GM12892 (cell line): Measurements from ENCODE around the gene ADAMTS8.

ENCODE experiments used
- DNase-seq: peaks from one replicate; pipeline ENCODE4 v3.0.0; 2011; ENCODE audit not compliant: insufficient read length
- FAIRE-seq: peaks from 2 replicates; lab custom pipeline; 2011; peaks lifted over from hg19 to GRCh38; lab: Jason Lieb, UNC
- POLR2A ChIP-seq: IDR thresholded peaks from 2 replicates; pipeline ENCODE4 v1.6.1; 2011; ENCODE audit warnings: low read depth, low read length, control low read depth
- POLR2AphosphoS5 ChIP-seq: IDR thresholded peaks from 2 replicates; pipeline ENCODE4 v1.6.1; 2011; ENCODE audit warnings: low read depth, low read length, control low read depth
- TAF1 ChIP-seq: IDR thresholded peaks from 2 replicates; pipeline ENCODE4 v1.6.1; 2011; ENCODE audit warnings: low read depth, mild to moderate bottlenecking, control low read depth, low read length, borderline replicate concordance

The ADAMTS8 gene

GRCh38 chr11:130457623-130458409 is 29.4 kb upstream of the ADAMTS8 start:
- TF ChIP-seq POLR2A (no peak), TAF1 (no peak), POLR2AphosphoS5 (no peak)
- FAIRE-seq: no peak
- DNase-seq: no peak

GRCh38 chr11:130456286-130456685 is 27.9 kb upstream of the ADAMTS8 start:
- no peak for TF ChIP-seq POLR2A
- no peak for TF ChIP-seq POLR2AphosphoS5
- TF ChIP-seq TAF1: no peak
- no peak for FAIRE-seq
- no peak for DNase-seq

DNA sequence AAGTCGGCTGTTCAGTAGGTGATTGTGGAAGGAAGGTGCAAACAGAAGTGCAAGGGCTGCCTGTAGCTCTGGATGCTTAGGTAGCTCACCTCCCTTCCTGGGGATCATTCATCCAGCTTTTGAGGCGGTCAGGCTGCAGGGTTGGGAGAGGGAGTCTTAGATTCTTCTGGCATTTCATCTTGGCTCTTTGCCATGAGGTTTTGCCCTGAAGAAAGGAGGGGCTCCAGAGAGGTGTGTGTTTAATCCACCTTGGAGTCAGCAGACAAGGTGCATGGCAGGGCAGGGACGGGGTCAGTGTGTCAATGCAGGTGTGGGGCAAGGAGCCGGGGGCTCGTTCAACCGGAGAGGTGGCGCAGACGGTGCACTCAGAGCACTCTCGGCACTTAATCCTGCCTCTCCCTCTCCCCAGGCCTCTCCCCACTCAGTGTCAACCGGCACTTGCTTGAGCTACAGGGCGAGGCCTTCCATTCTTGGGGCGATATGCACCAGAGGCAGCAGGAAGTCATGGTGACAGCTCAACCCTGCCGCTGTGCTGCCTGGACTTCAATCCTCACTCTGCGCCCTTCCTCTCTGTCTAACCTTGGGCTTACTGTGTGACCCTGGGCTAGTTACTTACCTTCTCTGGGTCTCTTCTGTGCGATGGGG is 27.2 kb upstream of the ADAMTS8 start:
- FAIRE-seq (no peak), DNase-seq (no peak)
- no peak for TF ChIP-seq POLR2AphosphoS5
- no peak for TF ChIP-seq POLR2A
- TF ChIP-seq TAF1: no peak

DNA sequence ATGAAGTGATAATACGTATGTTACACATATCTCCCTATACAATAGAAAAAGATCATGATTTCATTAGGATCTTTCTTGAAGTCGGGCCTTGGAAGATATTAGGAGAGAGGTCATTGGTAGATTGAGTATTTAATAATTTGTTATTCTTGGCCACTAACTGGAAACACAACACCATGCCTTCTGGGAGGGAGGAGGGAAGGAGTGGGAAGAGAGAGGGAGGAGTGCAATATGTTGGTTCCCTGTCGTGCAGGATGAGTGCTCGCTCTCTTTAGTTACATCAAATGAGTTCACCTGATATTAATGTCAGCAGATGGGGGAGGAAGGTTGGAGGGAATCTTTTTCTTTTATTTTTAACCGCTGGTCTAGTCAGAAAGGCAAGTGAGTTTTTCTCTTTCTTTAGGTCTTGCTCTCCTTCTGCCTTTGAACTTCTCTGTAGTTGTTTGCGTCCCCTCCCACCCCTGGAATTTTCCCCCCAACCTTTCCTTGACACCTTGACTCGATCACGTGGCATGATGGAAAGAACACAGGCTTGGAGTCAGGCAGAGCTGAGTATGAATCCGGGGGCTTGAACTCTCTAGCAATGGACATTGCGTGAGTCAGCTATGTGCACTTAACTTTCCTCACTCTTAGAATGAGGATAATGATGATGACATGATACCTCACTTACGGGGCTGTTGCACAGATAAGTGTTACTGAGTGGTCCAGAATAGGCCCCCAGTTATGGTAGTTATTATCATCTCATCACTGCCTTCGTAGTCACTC is 26.3 kb upstream of the ADAMTS8 start:
- FAIRE-seq: no peak
- TF ChIP-seq POLR2A (no peak), POLR2AphosphoS5 (no peak), TAF1 (no peak)
- no peak for DNase-seq

DNA sequence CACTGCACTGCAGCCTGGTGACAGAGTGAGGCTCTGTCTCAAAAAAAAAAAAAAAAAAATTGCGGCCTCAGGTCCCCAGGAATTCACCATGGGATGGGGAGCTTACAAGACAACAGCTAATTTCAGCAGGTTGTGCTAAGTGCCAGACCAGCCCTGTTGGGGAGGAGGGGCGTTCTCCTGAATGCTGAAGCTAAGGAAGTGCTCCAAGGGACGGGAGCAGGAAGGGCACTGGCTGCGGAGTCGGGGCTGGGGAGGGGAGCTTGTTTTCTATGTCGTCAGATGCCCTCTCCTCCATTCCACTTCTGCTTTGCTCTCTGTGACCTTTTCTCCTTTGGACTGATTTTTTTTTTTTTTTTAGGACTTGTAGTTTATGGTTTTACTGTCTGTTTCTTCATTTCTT is 24.5 kb upstream of the ADAMTS8 start:
- no peak for FAIRE-seq
- TF ChIP-seq TAF1: no peak
- TF ChIP-seq POLR2A: no peak
- TF ChIP-seq POLR2AphosphoS5: no peak
- DNase-seq: no peak

- DNase-seq: no peak
- TF ChIP-seq POLR2AphosphoS5 (no peak), TAF1 (no peak), POLR2A (no peak)
- FAIRE-seq: no peak
Measured at GRCh38 chr11:130452176-130452575, 23.8 kb upstream of the ADAMTS8 start.

GRCh38 chr11:130451231-130452019 is 23.0 kb upstream of the ADAMTS8 start:
- no peak for TF ChIP-seq POLR2A
- TF ChIP-seq TAF1: no peak
- no peak for TF ChIP-seq POLR2AphosphoS5
- no peak for DNase-seq
- no peak for FAIRE-seq

DNA sequence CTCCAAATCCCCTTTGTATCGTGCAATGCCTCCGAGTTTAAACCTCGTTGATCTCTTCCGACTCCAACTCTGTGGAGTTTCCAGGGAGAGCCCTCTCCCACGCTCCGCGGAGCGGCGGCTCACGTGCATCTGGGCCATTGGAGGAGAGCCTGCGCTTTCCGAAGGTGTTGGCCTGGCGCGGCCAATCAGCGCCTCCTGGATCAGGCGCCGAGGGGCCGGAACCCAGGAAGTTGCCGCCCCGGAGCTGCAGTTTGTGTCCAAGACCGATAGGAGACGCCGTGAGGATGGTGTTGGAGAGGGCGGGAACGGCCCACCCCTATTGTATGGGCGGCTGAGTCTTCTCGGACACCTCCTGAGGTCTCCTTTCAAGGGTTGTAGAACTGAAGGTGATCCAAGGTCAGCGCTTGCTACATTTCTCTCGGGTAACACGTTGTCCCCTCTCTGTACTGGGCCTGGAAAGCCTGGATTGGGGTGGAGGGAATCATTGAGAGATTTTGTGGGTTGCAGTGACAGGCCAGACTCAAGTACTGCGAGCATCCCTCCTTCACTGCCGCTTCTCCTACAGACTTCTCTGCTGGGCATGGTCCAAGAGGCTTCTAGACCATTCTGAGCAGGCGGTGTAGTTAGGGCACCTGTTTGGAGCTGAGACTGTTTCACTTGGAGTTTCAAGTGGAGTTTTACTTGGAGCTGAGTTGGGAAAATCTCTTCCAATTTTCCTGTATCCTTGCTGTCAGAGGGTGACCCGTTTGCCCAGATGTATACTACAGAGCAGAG is 21.8 kb upstream of the ADAMTS8 start:
- FAIRE-seq (no peak), DNase-seq (no peak)
- no peak for TF ChIP-seq POLR2A
- TF ChIP-seq POLR2AphosphoS5: no peak
- no peak for TF ChIP-seq TAF1

DNA sequence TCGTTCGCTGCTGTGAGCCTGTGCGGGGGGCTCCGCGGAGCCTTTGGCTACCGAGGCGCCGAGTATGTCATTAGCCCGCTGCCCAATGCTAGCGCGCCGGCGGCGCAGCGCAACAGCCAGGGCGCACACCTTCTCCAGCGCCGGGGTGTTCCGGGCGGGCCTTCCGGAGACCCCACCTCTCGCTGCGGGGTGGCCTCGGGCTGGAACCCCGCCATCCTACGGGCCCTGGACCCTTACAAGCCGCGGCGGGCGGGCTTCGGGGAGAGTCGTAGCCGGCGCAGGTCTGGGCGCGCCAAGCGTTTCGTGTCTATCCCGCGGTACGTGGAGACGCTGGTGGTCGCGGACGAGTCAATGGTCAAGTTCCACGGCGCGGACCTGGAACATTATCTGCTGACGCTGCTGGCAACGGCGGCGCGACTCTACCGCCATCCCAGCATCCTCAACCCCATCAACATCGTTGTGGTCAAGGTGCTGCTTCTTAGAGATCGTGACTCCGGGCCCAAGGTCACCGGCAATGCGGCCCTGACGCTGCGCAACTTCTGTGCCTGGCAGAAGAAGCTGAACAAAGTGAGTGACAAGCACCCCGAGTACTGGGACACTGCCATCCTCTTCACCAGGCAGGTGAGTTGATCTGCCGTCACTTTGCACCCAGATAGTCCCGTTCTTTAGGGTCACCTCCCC is 21.0 kb upstream of the ADAMTS8 start:
- DNase-seq (no peak), FAIRE-seq (no peak)
- TF ChIP-seq POLR2A (no peak), TAF1 (no peak), POLR2AphosphoS5 (no peak)

DNA sequence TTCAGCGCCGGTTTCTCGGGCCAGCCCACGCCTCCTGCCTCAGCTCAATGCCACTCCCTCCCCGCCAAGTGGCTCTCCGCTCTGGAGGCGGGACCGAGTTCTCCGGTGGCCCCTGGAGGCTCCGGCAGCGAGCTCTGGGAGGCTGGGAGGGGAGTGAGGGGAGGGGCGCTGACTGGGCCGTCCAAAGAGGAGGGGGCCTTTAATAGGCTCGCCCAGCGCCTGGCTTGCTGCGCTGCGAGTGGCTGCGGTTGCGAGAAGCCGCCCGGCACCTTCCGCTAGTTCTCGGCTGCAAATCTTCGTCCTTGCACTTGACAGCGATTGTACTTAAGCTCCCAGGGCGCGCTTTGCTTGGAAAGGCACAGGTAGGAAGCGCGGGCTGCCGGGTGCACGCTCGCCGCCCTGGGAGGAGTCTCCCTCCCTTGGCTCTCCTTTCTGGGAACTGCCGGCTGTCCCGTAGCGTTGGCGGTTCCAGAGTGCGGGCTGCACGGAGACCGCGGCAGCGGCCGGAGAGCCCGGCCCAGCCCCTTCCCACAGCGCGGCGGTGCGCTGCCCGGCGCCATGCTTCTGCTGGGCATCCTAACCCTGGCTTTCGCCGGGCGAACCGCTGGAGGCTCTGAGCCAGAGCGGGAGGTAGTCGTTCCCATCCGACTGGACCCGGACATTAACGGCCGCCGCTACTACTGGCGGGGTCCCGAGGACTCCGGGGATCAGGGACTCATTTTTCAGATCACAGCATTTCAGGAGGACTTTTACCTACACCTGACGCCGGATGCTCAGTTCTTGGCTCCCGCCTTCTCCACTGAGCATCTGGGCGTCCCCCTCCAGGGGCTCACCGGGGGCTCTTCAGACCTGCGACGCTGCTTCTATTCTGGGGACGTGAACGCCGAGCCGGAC is 20.3 kb upstream of the ADAMTS8 start, which contains the start of gene ADAMTS15:
ADAMTS15 (plus strand) TSS at position 230 of the 894 bp plus-strand sequence; CDS start at position 559, 329 bp downstream.
- DNase-seq (no peak), FAIRE-seq (no peak)
- TF ChIP-seq POLR2AphosphoS5: no peak
- TF ChIP-seq TAF1: no peak
- no peak for TF ChIP-seq POLR2A

GRCh38 chr11:130448039-130448415 is 19.6 kb upstream of the ADAMTS8 start:
- TF ChIP-seq TAF1 (no peak), POLR2A (no peak), POLR2AphosphoS5 (no peak)
- FAIRE-seq (no peak), DNase-seq (no peak)
